ENCODE results near the gene PAQR6. TPM values are rescaled to one million over a fixed set of nuclear protein-coding genes. Genes with fewer than 3 reads are reported as not detected.

Gene PAQR6
- total RNA-seq, 4 donors from 2014 or later = 0.63 to 2.3 (median 1.3) TPM

DNA sequence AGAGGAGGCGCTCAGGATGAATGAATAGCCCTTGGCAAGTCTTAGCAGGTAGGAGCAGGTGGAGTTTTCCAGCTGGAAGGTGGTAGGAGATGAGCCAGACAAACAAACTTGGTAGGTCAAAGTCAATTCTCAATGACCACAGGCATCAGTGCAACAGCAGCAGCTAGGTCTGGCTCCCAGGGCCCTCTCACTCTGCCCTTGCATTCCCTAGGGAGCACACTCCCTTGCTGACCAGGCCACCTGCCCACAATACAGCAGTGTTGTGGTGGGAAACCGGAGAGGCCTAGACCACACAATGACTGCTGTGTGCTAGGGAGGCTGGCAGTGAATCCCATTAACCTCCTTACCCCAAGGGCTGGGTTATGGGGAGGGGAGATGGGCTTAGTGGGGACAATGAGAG, 13.0 kb upstream of the PAQR6 start:
- no peaks in the 10 kb centered on the region for H3K4me1 ChIP-seq
- H3K27me3 ChIP-seq = no peaks in the 10 kb centered on the region
- no peaks in the 10 kb centered on the region for H3K9me3 ChIP-seq
- no peak overlapping the region for H3K4me3 ChIP-seq (replicated peaks in 1 of 3)
- peaks cover 77 to 78% of the 10 kb centered on the region in 2 donors for H3K36me3 ChIP-seq
- WGBS, 2 donors = 93 to 100% methylated on average over 2 of the region's 2 CpGs
- DNase-seq = no peak
- TF ChIP-seq, protein P1, sequence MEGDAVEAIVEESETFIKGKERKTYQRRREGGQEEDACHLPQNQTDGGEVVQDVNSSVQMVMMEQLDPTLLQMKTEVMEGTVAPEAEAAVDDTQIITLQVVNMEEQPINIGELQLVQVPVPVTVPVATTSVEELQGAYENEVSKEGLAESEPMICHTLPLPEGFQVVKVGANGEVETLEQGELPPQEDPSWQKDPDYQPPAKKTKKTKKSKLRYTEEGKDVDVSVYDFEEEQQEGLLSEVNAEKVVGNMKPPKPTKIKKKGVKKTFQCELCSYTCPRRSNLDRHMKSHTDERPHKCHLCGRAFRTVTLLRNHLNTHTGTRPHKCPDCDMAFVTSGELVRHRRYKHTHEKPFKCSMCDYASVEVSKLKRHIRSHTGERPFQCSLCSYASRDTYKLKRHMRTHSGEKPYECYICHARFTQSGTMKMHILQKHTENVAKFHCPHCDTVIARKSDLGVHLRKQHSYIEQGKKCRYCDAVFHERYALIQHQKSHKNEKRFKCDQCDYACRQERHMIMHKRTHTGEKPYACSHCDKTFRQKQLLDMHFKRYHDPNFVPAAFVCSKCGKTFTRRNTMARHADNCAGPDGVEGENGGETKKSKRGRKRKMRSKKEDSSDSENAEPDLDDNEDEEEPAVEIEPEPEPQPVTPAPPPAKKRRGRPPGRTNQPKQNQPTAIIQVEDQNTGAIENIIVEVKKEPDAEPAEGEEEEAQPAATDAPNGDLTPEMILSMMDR (IDR thresholded peaks at IDR 0.05) = no peak
- TF ChIP-seq POLR2A (IDR thresholded peaks at IDR 0.05) = no peak
- intact Hi-C loops (cut with DNase I) = no loop called here
- no peak overlapping the region for H3K27ac ChIP-seq

- TF ChIP-seq POLR2A (IDR thresholded peaks at IDR 0.05) = no peak
- TF ChIP-seq, protein P1 (IDR thresholded peaks at IDR 0.05) = no peak
- intact Hi-C loops (cut with DNase I) = no loop called here
- DNase-seq = no peak
- 86 to 92% methylated on average over 3 of the region's 3 CpGs for WGBS, 2 donors
- no peaks in the 10 kb centered on the region for H3K9me3 ChIP-seq
- H3K4me1 ChIP-seq = no peaks in the 10 kb centered on the region
- no peak overlapping the region for H3K27ac ChIP-seq
- peaks cover 68 to 79% of the 10 kb centered on the region in 2 donors for H3K36me3 ChIP-seq
- no peak overlapping the region for H3K4me3 ChIP-seq (replicated peaks in 1 of 3)
- H3K27me3 ChIP-seq = no peaks in the 10 kb centered on the region
Measured at GRCh38 chr1:156259805-156260204, 11.9 kb upstream of the PAQR6 start.

GRCh38 chr1:156258859-156259258, 11.0 kb upstream of the PAQR6 start:
- H3K27me3 ChIP-seq = no peaks in the 10 kb centered on the region
- no peak for TF ChIP-seq POLR2A (IDR thresholded peaks at IDR 0.05)
- TF ChIP-seq, protein P1 (IDR thresholded peaks at IDR 0.05) = no peak
- no peaks in the 10 kb centered on the region for H3K4me1 ChIP-seq
- no peaks in the 10 kb centered on the region for H3K9me3 ChIP-seq
- intact Hi-C loops (cut with DNase I) = no loop called here
- H3K27ac ChIP-seq = no peak overlapping the region
- 99 to 100% methylated on average over 2 to 8 of the region's 8 CpGs for WGBS, 2 donors
- DNase-seq = no peak
- peaks cover 64 to 80% of the 10 kb centered on the region in 2 donors for H3K36me3 ChIP-seq
- no peak overlapping the region for H3K4me3 ChIP-seq (replicated peaks in 1 of 3)

GRCh38 chr1:156257711-156258110, 9.9 kb upstream of the PAQR6 start:
- WGBS, 2 donors = 96 to 97% methylated on average over 2 of the region's 2 CpGs
- intact Hi-C loops (cut with DNase I) = no loop called here
- TF ChIP-seq POLR2A (IDR thresholded peaks at IDR 0.05) = no peak
- TF ChIP-seq, protein P1 (IDR thresholded peaks at IDR 0.05) = no peak

GRCh38 chr1:156253634-156254033, 5.8 kb upstream of the PAQR6 start:
- TF ChIP-seq, protein P1 (IDR thresholded peaks at IDR 0.05) = no peak
- Histone ChIP-seq H3K27me3 (no peaks in the 10 kb centered on the region), H3K36me3 (peaks cover 63 to 72% of the 10 kb centered on the region in 2 donors), H3K27ac (no peak overlapping the region), H3K4me1 (no peaks in the 10 kb centered on the region), H3K4me3 (replicated peaks in 1 of 3) (no peak overlapping the region), H3K9me3 (no peaks in the 10 kb centered on the region)
- 96 to 97% methylated on average over 3 of the region's 3 CpGs for WGBS, 2 donors
- intact Hi-C loops (cut with DNase I) = no loop called here
- DNase-seq = no peak

More at GRCh38 chr1:156257711-156258110, 9.9 kb upstream of the PAQR6 start:
- no peaks in the 10 kb centered on the region for H3K27me3 ChIP-seq
- H3K27ac ChIP-seq = no peak overlapping the region
- no peaks in the 10 kb centered on the region for H3K4me1 ChIP-seq
- H3K9me3 ChIP-seq = no peaks in the 10 kb centered on the region
- H3K36me3 ChIP-seq = peaks cover 67 to 83% of the 10 kb centered on the region in 2 donors
- H3K4me3 ChIP-seq (replicated peaks in 1 of 3) = no peak overlapping the region
- DNase-seq = no peak

Data from thyroid gland (tissue), 4 donors.